Left kidney (tissue), 8 donors: ENCODE data around the gene EPHB2. TPM values are rescaled to one million over a fixed set of nuclear protein-coding genes. Genes with fewer than 3 reads are reported as not detected.
"Not testable (repeated sequence)": the region's sequence is repeated elsewhere in the genome, so short reads cannot be mapped to it uniquely, and the experiment has no call there.

ENCODE experiments used
- DNase-seq: peaks from one replicate; pipeline ENCODE4 v3.0.0-alpha.2; 2013
- long read RNA-seq, 8 donors: transcript quantifications; one replicate each; lab custom pipeline, GENCODE V29; 2026
- polyA plus RNA-seq: library from polyadenylated mRNA; unstranded; fragments of 120-200 nt; gene quantifications from one replicate; pipeline ENCODE4 v1.2.1, GENCODE V29; 2013; ENCODE audit not compliant: insufficient read length

Gene EPHB2
- polyA plus RNA-seq, result 11.5 TPM
- long read RNA-seq, donor 1, result 0 reads
- long read RNA-seq, donor 2, partial matches to known transcripts, result 0 of 3 reads
- long read RNA-seq, donor 2, other reads (novel, unspliced or antisense), result 0 of 3 reads
- long read RNA-seq, donor 3, partial matches to known transcripts, result 0 of 1 reads
- long read RNA-seq, donor 3, other reads (novel, unspliced or antisense), result 0 of 1 reads
- long read RNA-seq, donor 4, result 0 reads
- long read RNA-seq, donor 5, partial matches to known transcripts, result 0 of 1 reads
- long read RNA-seq, donor 5, other reads (novel, unspliced or antisense), result 0 of 1 reads
- long read RNA-seq, donor 6, partial matches to known transcripts, result 10 of 12 reads
- long read RNA-seq, donor 6, other reads (novel, unspliced or antisense), result 0 of 12 reads
- long read RNA-seq, donor 7, partial matches to known transcripts, result 9 of 10 reads
- long read RNA-seq, donor 7, other reads (novel, unspliced or antisense), result 0 of 10 reads
- long read RNA-seq, donor 8, partial matches to known transcripts, result 0 of 1 reads
- long read RNA-seq, donor 8, other reads (novel, unspliced or antisense), result 0 of 1 reads

DNA sequence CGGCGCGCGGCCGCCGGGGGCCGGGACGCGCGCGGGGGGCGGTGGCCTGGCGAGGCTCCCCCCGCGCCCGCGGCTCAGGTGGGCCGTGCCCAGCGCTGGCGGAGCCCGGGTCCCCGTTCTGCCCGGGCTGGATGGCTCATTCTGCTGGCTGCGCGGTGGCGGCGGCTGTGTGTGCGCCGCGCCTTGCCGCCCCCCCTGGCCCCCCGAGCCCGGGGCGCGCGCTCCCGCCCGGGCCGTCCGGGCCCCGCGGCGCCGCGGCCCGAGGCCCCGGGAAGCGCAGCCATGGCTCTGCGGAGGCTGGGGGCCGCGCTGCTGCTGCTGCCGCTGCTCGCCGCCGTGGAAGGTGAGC lies at the start of gene EPHB2:
TSS of gene EPHB2 (plus strand) at position 139 of the 349 bp plus-strand sequence. CDS start at position 283, 144 bp downstream.
- no peak for DNase-seq

DNA sequence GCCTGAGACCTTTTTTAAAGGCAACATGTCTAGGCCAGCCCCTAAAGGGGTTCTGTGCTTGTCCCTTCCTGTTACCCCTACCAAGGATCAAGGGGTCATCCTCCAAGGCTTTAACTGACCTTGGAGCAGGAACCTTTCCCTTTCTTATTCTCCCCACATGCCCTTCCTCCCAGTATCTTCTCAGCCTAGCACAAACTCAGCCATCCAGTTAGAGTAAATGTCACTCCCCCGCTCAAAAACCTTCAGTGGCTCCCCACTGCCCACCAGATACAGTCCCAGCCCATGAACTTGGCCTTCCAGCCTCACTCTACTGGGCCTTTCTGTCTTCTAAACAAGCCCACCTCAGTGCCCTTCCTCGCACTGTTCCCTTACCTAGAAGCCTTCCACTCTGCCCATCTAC lies 48.8 kb upstream of the EPHB2 start:
- no peak for DNase-seq

DNA sequence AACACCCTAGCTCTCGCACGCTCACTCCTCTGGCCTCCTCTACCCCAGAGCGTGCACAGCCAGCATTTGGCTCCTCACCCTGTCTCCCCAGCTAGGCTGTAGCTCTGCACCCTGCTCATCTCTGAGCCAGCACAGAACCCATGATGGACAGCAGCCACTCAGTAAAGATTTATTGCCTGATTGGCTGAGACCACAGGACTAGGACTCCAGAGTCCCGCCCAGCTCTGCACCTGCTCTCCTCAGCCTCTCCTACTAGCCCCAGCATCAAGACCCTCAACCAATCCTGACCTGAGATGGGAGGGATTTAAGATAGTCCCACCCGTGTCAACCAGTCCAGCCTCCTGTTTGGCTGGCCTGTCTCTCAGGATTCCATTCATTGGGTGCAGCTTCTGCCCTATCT lies 48.3 kb upstream of the EPHB2 start:
- DNase-seq, result no peak

DNA sequence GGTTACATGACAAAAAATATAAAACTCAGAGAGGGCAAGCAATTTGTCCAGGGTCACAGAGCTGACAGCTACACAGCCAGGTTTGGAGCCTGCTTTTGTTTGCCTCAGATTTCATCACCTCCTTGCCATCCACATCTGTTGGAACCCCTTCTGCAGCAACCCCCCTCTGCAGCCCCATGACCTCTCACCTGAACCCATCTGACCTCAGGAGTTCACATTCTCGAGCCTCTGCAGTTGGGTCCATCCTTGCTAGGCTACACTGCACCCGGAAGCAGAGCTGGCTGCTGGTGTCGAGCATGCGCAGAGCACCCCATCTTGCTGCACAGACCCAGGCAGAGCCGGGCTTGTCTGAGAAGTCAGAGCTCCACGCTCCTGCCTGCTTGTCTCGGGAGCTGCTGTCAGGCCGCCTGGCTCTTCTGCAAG lies 47.6 kb upstream of the EPHB2 start:
- DNase-seq, result no peak

DNA sequence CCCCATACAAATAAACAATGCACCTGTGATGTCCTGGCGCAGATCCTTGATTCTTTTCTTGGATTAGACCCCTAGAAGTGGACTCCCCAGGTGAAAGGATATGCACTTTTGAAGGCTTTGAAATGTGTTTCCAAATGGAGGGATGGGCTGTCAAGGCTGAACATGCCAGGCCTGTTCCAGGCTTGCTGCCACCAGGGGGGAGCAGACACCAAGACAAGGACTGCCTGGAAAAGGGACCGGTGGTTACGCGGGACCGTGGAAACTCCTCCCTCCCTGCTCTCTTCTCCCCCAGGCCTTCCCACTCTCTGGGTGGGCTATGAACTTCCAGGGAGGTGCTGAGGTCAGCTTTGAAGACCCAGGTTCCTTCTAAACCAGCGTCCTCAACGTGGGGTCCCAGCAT lies 44.9 kb upstream of the EPHB2 start:
- DNase-seq, result no peak

DNA sequence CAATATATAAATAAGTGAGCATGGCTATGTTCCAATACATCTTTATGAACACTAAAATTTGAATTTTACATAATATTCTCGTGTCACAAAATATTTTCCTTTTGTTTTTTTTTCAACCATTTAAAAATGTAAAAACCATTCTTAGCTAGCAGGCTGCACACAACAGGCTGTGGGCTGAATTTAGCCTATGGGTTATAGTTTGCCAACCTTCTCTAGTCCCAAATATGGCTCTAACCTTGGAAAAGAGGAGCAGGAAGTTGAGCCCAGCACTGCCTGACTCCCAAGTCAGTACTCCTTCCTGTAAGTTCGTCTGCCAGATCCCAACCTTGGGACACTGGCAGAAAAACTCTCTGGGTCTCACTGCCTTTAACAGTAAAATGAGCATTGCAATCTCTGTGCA lies 44.2 kb upstream of the EPHB2 start:
- no peak for DNase-seq

DNA sequence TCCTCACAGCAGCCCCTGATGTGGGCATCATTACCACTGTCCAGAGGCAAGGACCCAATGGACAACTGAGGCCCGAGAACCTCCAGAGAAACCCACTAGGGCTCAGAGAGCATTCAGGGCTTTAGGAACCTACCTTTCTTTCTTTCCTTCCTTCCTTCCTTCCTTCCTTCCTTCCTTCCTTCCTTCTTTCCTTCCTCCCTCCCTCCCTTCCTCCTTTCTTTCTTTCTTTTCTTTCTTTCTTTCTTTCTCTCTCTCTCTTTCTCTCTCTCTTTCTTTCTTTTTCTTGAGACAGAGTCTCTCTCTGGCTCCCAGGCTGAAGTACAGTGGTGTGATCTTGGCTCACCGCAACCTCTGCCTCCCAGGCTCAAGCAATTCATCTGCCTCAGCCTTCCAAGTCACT lies 41.8 kb upstream of the EPHB2 start:
- not testable (repeated sequence) for DNase-seq

DNA sequence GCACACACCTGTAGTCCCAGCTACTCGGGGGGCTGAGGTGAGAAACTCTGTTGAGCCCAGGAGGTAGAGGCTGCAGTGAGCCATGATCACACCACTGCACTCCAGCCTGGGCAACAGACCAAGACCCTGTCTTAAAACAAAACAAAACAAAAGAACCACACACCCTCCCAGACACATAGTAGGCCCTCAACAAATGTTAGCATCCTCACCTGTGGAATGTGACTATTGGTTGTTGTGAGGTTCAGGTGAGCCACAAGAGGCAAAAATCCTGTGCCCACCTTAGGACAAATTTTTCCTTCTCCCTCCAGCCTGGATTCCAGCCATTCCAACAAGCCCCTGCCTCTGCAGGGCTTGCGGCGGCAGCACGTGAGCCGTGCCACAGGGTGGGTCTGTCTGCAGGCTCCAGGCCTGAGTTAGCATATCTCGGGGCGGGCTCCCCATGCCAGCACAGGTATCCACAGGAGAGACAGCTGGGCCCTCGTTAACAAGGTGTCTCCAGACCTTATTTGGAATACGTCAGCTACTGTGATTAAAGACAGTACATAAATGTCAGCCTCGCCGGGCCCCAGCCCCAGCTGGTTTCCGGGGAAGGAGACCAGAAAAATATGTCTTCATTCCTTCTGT lies 40.2 kb upstream of the EPHB2 start:
- DNase-seq, result no peak

DNA sequence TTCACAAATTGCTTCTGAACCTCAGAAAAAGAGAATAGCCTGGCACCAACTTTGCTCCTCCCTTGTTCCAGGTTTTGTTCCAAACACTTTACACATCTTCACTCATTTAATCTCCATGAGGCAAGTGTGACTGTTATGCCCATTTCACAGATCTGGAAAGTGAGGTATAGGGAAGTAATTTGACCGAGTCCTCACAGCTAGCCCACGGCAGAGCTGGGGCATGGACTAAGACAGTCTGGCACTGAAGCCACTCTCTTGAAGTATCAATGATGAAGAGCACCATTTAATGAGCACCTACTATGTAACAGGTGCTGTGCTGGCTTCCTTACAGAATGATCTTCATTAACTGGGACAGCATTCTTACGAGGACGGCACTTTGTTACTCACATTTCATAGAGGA lies 38.6 kb upstream of the EPHB2 start:
- DNase-seq, result no peak

DNA sequence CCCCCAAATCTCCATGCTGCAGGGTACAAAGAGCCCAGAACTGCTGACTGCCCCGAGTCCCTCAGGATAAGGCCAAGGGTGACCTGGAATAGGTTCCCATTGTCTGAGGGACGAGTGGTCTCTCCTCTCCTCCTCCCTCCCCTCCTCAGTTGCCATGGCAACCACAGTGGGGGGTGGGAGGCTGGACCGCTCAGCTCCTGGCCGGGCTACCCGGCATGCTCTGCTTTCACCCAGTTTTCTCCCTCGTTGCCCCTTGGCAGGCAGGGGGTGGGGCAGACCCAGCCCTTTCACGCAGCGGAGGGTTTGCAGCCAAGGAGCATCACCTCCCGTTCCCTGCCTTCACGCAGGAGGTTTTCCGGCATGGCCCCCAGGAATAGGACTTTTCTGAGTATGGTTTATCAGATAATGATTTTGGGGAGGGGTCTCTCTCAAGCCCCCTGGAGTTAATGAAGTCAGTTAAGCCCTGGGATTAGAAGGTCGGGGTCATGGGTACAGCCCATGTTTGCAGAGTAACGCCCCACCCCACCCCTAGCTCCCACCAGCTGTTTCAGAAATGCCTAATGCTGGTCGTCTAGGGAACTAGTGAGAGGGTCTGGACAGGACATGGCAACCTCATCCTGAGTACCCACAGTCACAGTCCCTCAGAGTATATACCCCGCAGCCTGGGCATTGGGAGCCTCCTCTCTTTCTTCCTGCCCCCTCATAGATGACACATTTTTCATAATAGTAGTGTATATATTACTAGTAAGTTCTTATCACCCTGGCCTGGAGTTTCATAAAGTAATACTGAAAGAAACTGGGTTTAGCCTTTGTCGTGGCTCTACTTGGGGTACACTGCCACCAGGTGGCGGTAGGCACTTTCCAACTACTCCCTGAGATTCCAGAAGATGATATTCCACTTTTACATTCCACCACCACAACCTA lies 36.9 kb upstream of the EPHB2 start:
- DNase-seq, result peak; percentile 53

DNA sequence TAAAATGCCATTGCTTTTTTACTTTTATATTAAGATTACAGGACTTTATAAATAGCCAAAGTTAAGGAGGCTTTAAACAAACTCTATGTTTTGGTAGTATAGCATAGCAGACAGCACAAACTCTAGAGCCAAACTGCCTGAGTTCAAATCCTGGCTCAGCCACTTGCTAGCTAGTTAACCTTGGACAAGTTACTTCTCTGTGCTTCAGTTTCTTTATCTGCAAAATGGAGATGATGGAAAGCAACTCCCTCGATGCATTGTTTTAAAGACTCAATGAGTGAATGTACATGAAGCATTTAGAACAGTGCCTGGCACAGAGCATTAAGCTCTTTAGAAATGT lies 36.3 kb upstream of the EPHB2 start:
- no peak for DNase-seq

DNA sequence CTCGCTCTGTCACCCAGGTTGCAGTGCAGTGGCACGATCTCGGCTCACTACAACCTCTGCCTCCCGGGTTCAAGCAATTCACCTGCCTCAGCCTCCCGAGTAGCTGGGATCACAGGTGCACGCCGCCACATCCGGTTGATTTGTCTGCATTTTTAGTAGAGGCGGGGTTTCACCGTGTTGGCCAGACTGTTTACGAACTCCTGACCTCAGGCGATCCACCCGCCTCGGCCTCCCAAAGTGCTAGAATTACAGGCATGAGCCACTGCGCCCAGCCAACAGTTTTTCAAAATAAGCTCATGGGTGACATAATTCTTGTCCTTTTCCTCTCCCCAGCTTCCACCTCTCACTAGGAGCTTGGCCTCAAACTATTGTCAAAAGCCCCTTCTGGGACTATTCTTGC lies 34.5 kb upstream of the EPHB2 start:
- not testable (repeated sequence) for DNase-seq

DNA sequence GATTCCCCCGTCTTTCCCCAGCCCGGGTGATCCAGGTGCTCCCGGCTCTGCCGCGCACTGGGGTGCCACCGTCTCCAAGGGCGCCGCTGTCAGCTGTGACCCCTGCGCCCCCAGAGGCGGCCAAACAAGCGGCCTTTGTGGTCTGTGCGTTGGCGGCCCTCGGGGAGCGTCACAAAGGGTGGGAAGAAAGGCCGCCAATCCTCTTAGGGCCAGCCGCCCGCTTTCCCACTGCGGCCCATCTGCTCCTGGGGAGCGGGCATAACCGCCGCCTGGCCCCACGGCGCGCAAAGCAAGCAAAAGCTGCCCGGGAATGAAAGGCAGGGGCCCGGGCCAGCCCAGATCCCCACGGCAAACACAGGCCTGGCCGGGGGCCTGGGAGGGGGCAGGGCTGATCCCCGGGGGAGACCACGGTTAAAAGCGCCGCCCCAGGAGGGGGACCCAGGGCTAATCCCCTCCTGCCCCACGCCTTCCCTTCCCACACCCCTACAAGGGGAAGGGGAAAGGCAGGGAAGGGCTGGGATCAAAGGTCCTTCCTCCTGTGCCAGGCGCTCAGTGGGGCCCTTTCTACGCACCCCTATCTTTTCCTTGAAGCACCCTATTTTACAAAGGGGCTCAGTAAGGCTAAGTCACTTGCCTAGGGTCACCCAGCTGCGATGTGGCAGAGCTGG lies 33.6 kb upstream of the EPHB2 start:
- DNase-seq, result no peak

DNA sequence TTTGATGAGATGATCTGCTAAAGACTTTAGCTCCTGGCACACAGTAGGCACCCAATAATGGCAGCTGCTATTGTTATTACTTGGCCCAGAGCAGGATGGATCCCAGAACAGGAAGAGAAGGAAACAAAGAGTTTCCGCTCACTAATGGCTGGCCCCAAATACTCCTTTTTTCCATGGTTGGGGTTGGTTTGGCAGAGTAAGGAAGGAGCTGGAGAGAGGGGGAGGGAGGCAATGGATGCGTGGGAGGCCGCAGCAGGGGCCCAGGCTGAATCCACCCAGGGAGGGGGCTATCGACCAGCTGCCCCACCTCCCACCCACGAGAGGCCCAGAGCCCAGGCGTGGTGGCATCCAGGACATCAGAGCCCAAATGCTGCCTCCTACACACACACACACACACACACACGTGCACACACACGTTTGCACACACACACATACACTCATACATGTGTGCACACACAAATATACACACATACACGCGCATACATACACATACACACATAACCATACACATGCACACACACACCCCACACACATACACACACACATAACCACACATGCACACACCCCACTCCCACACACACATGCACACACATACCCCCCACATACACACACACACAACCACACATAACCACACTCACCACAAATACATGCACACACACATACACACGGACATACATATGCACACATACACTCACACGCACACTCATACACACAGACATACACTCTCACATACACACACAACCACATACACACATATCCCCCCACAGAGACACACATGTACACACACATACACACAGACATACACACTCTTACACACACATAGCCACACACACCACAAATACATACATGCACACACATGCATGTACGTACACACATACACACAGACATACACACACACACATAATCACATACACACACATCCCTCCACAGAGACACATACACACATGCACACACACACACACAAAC lies 32.4 kb upstream of the EPHB2 start:
- DNase-seq, result no peak

DNA sequence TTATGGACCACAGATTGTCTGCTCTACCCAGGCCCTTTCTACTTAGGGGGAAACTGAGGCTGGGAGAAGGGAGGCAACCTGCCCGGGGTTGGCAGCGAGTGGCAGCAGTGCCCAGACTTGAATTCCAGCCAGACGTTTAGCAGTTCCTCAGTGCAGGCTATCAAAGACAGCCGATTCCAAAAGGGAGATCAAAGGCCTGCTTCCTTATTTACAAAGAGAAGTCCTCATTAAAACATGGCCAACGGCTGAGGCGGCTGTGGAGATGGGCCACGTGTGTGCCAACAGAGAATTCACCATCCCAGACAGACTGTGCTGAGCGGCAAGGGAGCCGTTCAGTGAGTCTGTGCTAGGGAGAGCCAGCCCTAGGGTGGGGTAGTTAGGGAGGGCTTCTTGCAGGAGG lies 29.9 kb upstream of the EPHB2 start:
- no peak for DNase-seq

DNA sequence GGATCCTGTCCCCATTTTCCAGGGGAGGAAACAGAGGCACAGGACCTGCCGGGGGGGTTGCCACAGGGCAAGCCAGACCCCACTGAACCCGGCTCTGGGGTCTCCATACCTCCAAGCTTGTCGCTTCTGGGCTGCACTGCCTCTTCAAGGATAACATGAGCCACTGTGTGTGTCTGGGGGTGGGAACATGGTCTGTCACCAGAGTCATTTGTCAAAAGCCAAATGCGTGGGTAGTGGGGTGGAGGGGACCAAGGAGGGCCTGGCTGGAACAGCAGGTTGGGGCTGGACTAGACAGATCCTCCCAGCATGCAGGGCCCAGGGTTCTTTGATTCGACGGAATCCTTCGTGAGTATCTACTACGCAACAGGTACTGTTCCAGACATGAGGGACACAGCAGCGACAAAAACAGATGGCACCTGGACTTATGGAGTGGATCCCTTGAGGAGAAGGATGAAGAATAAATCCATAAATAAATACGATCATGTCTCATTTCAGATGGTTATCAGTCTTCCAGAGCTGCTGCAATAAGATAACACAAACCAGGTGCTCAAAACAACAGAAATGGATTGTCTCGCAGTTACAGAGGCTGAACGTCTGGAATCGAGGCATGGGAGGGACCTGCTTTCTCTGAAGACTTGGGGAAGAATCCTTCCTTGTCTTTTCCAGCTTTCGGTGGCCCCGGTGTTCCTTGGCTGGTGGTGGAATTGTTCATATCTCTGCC lies 28.9 kb upstream of the EPHB2 start:
- DNase-seq, result no peak

DNA sequence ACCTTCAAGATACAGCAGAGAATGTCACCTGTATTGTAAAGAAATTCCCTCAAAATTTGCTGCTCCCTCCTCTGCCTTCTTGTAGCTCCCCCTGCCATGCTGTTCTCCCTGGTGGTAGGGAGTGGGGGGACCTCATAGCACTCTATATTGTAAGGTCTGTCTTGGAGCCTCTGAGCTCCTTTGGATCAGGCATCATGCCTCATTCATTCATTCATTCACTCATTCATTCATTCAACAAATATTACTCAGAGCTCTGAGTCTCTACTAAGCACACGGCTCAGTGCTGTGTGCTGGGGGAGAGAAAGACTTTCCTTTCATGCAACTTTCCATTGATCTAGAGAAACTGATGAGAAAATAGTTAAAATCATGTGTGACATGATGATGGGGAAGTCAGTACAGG lies 27.1 kb upstream of the EPHB2 start:
- no peak for DNase-seq

DNA sequence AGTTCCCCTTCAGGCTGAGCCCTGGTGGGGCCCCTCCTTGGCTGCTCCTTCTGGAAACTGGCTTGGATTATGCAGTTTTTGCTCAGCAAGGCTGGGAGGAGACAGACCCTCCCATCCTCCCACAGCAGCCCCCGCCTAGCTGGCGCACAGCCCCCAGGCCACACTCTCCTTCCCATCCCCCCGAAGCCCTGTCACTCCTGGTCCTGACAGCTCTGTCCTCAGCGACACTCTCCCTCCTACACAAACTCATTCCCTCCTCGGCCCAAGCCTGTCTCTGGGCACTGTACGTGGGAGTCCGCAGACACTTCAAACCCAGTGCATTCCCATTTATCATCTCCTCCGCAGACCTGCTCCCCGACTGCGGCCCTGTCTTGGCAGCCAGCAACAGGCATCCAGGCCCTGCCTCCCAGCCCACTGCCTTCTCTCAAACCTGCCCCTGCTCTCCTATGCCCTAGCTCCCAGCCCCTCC lies 25.0 kb upstream of the EPHB2 start:
- peak; percentile 73 for DNase-seq

DNA sequence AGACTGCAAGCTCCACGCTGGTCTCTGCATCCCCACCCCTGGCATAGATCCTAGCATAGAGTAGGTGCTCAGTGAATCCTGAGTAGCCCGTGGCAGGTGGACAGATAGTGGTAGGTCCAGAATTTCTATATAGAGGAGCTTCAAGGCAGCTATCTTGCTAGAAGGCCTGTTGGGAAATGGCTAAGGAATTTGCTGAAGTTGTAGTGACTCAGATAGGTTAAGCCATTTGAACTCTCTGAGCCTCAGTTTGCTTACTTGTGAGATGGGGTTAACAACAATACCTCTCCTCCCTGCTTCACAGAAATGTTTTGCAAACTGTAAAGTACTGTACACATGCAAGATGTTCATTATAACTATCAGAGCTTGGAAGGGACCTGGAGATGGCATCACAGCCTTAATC lies 23.4 kb upstream of the EPHB2 start:
- DNase-seq, result no peak

DNA sequence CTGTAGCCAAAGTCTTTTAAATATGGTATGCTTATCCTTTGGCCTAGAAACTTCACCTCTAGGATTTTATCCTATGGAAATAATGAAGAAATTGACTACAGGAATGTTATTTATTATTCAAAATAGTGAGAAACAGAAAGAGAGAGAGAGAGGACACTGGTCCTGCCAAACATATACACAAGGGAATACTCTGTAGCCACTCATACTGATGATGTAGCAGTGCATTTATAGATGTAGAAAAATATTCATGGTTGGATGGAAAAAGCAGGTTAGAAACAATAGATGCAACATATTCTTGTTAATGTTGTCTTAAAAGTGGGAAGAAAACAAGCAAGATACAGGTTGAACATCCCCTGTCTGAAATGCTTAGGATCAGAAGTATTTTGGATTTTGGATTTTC lies 22.2 kb upstream of the EPHB2 start:
- no peak for DNase-seq
